Loucy (cell line): Measurements from ENCODE around the gene L1CAM.

Source experiments
- H2AFZ ChIP-seq: fragments of 200-600 bp; sonication (generic); 2 replicates; pipeline ENCODE4 v1.6.0; 2016; ENCODE audit warnings: antibody characterized with exemption, mild to moderate bottlenecking, low read length, moderate library complexity
- H3F3A ChIP-seq: fragments of 200-600 bp; 2 replicates; pipeline ENCODE4 v1.6.0; 2016; ENCODE audit warnings: antibody characterized with exemption, low read depth, mild to moderate bottlenecking
- H3K27me3 ChIP-seq: fragments of 200-600 bp; sonication (generic); 2 replicates; pipeline ENCODE4 v1.6.1; 2014; ENCODE audit warnings: low read length, mild to moderate bottlenecking; ENCODE audit not compliant: insufficient read depth, poor library complexity, severe bottlenecking
- H3K36me3 ChIP-seq: fragments of 200-600 bp; sonication (generic); 2 replicates; pipeline ENCODE4 v1.6.1; 2016; ENCODE audit warnings: low read length; ENCODE audit not compliant: insufficient read depth
- H3K4me1 ChIP-seq: fragments of 200-600 bp; sonication (generic); 2 replicates; pipeline ENCODE4 v1.5.1; 2014; ENCODE audit warnings: low read length, mild to moderate bottlenecking; ENCODE audit not compliant: insufficient read depth, poor library complexity, severe bottlenecking
- H3K4me2 ChIP-seq: fragments of 200-600 bp; sonication (generic); 2 replicates; pipeline ENCODE4 v1.6.0; 2014; ENCODE audit warnings: antibody characterized with exemption, low read length, low read depth, mild to moderate bottlenecking; ENCODE audit not compliant: poor library complexity, severe bottlenecking
- H3K4me3 ChIP-seq: fragments of 200-600 bp; sonication (generic); 2 replicates; pipeline ENCODE4 v1.5.1; 2014; ENCODE audit warnings: low read length, mild to moderate bottlenecking, mixed read lengths; ENCODE audit not compliant: poor library complexity, severe bottlenecking
- H3K79me2 ChIP-seq: fragments of 200-600 bp; sonication (generic); 2 replicates; pipeline ENCODE4 v1.6.1; 2014; ENCODE audit warnings: low read length; ENCODE audit not compliant: insufficient read depth
- H3K9ac ChIP-seq: fragments of 200-600 bp; sonication (generic); 2 replicates; pipeline ENCODE4 v1.6.0; 2014; ENCODE audit warnings: mild to moderate bottlenecking, low read depth, low read length, moderate library complexity; ENCODE audit not compliant: poor library complexity, severe bottlenecking
- H3K9me2 ChIP-seq: fragments of 200-600 bp; sonication (generic); replicated peaks from 2 replicates; pipeline ENCODE4 v1.6.1; 2016; ENCODE audit warnings: low read depth, low read length, mixed read lengths
- H3K9me3 ChIP-seq: fragments of 200-600 bp; sonication (generic); 2 replicates; pipeline ENCODE4 v1.6.1; 2014; ENCODE audit warnings: mild to moderate bottlenecking, antibody characterized with exemption, low read length, low read depth; ENCODE audit not compliant: insufficient read depth
- H4K20me1 ChIP-seq: fragments of 200-600 bp; sonication (generic); 2 replicates; pipeline ENCODE4 v1.6.0; 2014; ENCODE audit warnings: antibody characterized with exemption, low read length, mild to moderate bottlenecking; ENCODE audit not compliant: insufficient read depth, poor library complexity, severe bottlenecking
- CTCF ChIP-seq: fragments of 200-600 bp; sonication (generic); conservative IDR thresholded peaks from 2 replicates; pipeline ENCODE4 v1.5.1; 2014; ENCODE audit warnings: mild to moderate bottlenecking, antibody characterized with exemption, low read length
- EZH2phosphoT487 ChIP-seq: fragments of 200-600 bp; IDR thresholded peaks from 2 replicates; pipeline ENCODE4 v1.6.1; 2018; ENCODE audit warnings: antibody characterized with exemption, mild to moderate bottlenecking, moderate library complexity, borderline replicate concordance

Gene L1CAM

GRCh38 chrX:153869473-153870287, 16.3 kb downstream of the L1CAM start:
- Histone ChIP-seq H3K9me2 (no peaks in the 10 kb centered on the region), H4K20me1 (no peaks in the 10 kb centered on the region), H3K4me3 (no peak overlapping the region), H2AFZ (no peak overlapping the region), H3K79me2 (no peaks in the 10 kb centered on the region), H3K36me3 (no peaks in the 10 kb centered on the region), H3K9ac (no peak overlapping the region), H3K9me3 (no peaks in the 10 kb centered on the region), H3K4me1 (no peaks in the 10 kb centered on the region), H3F3A (no peaks in the 10 kb centered on the region), H3K27me3 (no peaks in the 10 kb centered on the region), H3K4me2 (no peak overlapping the region)
- TF ChIP-seq CTCF: no peak
- no peak for TF ChIP-seq EZH2phosphoT487

GRCh38 chrX:153868576-153869472, 17.1 kb downstream of the L1CAM start:
- no peaks in the 10 kb centered on the region for H4K20me1 ChIP-seq
- TF ChIP-seq EZH2phosphoT487: no peak
- TF ChIP-seq CTCF: no peak
- no peak overlapping the region for H3K4me2 ChIP-seq
- no peak overlapping the region for H3K9ac ChIP-seq
- H3K4me1 ChIP-seq: no peaks in the 10 kb centered on the region
- no peaks in the 10 kb centered on the region for H3K79me2 ChIP-seq
- no peak overlapping the region for H2AFZ ChIP-seq
- H3F3A ChIP-seq: no peaks in the 10 kb centered on the region
- H3K36me3 ChIP-seq: no peaks in the 10 kb centered on the region
- no peak overlapping the region for H3K4me3 ChIP-seq
- no peaks in the 10 kb centered on the region for H3K9me2 ChIP-seq
- H3K9me3 ChIP-seq: no peaks in the 10 kb centered on the region
- no peaks in the 10 kb centered on the region for H3K27me3 ChIP-seq

- Histone ChIP-seq H3F3A (no peaks in the 10 kb centered on the region), H3K4me1 (no peaks in the 10 kb centered on the region), H3K9ac (no peak overlapping the region), H3K4me3 (no peak overlapping the region), H2AFZ (no peak overlapping the region), H3K36me3 (no peaks in the 10 kb centered on the region), H3K9me3 (no peaks in the 10 kb centered on the region), H3K79me2 (no peaks in the 10 kb centered on the region), H3K4me2 (no peak overlapping the region), H4K20me1 (no peaks in the 10 kb centered on the region), H3K9me2 (no peaks in the 10 kb centered on the region), H3K27me3 (no peaks in the 10 kb centered on the region)
- no peak for TF ChIP-seq EZH2phosphoT487
- TF ChIP-seq CTCF: no peak
Observed at GRCh38 chrX:153867671-153868070, 18.3 kb downstream of the L1CAM start.
